Prostate gland (tissue), 2 donors: Measurements from ENCODE around the gene NOS1AP. TPM values are rescaled to one million over a fixed set of nuclear protein-coding genes. Genes with fewer than 3 reads are reported as not detected.

Source experiments
- DNase-seq: peaks from one replicate; pipeline ENCODE4 v3.0.0-alpha.2; 2019; ENCODE audit warnings: low spot score
- H3K27ac ChIP-seq, 2 donors: fragments of 200-600 bp; sonication (generic); 2 replicates each; pipeline ENCODE4 v1.5.1; 2017 to 2019
- H3K27me3 ChIP-seq: fragments of 200-600 bp; sonication (generic); replicated peaks from 2 replicates; pipeline ENCODE4 v1.5.1; 2019; ENCODE audit not compliant: insufficient read depth
- H3K36me3 ChIP-seq, 2 donors: fragments of 200-600 bp; sonication (generic); 1 replicate in 1 of 2; 2 replicates in 1 of 2; pipeline versions ENCODE4 v1.5.1 to v1.8.1; 2017 to 2019
- H3K4me1 ChIP-seq: fragments of 200-600 bp; sonication (generic); replicated peaks from 2 replicates; pipeline ENCODE4 v1.5.1; 2019
- H3K4me3 ChIP-seq, 2 donors: fragments of 200-600 bp; sonication (generic); 2 replicates each; pipeline ENCODE4 v1.5.1; 2017 to 2019
- H3K9me3 ChIP-seq: fragments of 200-600 bp; sonication (generic); 2 replicates; pipeline ENCODE4 v1.5.1; 2017
- POLR2A ChIP-seq: fragments of 450-650 bp; IDR thresholded peaks from one replicate; pipeline ENCODE4 v1.6.1; 2016; ENCODE audit warnings: antibody characterized with exemption, mild to moderate bottlenecking
- POLR2AphosphoS5 ChIP-seq: sonication (generic); formaldehyde crosslinking; IDR thresholded peaks from one replicate; pipeline ENCODE4 v1.6.1; 2017; ENCODE audit warnings: antibody characterized with exemption
- WGBS: methylation state at CpG from one replicate; pipeline ENCODE4 v1.1.5; 2018; 5-methylcytosine and 5-hydroxymethylcytosine counted together
- intact Hi-C: fragments of 100-400 bp; cut with DNase I; formaldehyde crosslinking; loops from one replicate; pipeline ENCODE4 v1.14.2; 2022
- total RNA-seq, 2 donors: library from RNA; depleted of rRNA; stranded (reverse); fragments of >200 nt; gene quantifications; one replicate each; pipeline ENCODE4 v1.1.0, GENCODE V29; 2016
- TF ChIP-seq, protein P1 (sequence below), 4 experiments: fragments of 200-600 bp in 2 of 4; fragments of 450-650 bp in 2 of 4; sonication (generic) in 2 of 4; IDR thresholded peaks; 1 replicate in 3 of 4; 2 replicates in 1 of 4; pipeline ENCODE4 v1.5.1; 2016 to 2019; ENCODE audit warnings: antibody characterized with exemption in 4 of 4, mild to moderate bottlenecking in 2 of 4, moderate library complexity in 2 of 4

NOS1AP gene
- total RNA-seq, 2 donors from 2014 or later, result 9.9 to 11.0 TPM

DNA sequence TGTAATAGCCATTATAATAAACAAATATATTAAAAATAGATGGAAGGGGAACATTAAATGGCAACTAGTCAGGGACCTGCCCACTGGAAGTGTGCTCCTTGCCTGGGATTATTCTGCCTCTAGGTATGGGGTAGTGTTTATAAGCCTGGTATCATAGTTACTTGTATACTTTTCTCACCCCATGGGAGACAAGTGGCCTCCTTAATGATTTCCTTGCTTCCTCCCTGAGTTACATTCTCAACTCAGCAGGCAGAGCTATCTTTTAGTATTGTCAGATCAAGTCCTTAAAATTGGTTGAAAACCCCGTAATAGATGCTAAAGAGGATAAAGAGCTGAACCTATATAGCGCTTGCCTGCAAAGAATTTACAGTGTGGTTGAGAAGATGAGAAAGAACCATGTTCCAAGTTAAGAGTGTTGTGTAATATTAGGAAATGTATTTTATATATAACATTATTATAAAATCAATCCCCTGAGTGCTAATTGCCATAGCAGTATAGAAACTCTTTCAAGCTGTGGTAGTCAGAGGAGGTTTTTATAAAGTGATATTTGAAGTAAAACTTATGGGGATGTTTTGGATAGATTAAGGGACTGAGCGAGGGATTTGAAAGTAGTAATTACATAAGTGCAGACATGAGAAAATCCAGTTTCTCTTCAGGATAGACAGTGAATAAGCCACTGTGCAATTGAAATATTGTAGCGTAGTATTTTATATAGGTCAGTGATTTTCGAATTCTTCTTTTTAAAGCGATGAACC is 200.7 kb downstream of the NOS1AP start:
- Histone ChIP-seq H3K27ac (no peak overlapping the region), H3K4me3 (no peak overlapping the region), H3K27me3 (no peaks in the 10 kb centered on the region), H3K9me3 (no peaks in the 10 kb centered on the region), H3K36me3 (no peaks in the 10 kb centered on the region), H3K4me1 (no peaks in the 10 kb centered on the region)
- intact Hi-C loops, result loop anchor here (10.0 kb wide), 1 partner anchor 125 kb away; no protein-coding TSS in a partner anchor
- WGBS, result 94% methylated on average over 6 of the region's 6 CpGs
- TF ChIP-seq POLR2A (no peak), POLR2AphosphoS5 (no peak)
- TF ChIP-seq, protein P1, sequence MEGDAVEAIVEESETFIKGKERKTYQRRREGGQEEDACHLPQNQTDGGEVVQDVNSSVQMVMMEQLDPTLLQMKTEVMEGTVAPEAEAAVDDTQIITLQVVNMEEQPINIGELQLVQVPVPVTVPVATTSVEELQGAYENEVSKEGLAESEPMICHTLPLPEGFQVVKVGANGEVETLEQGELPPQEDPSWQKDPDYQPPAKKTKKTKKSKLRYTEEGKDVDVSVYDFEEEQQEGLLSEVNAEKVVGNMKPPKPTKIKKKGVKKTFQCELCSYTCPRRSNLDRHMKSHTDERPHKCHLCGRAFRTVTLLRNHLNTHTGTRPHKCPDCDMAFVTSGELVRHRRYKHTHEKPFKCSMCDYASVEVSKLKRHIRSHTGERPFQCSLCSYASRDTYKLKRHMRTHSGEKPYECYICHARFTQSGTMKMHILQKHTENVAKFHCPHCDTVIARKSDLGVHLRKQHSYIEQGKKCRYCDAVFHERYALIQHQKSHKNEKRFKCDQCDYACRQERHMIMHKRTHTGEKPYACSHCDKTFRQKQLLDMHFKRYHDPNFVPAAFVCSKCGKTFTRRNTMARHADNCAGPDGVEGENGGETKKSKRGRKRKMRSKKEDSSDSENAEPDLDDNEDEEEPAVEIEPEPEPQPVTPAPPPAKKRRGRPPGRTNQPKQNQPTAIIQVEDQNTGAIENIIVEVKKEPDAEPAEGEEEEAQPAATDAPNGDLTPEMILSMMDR (IDR thresholded peaks at IDR 0.05), result no peak
- DNase-seq, result no peak

DNA sequence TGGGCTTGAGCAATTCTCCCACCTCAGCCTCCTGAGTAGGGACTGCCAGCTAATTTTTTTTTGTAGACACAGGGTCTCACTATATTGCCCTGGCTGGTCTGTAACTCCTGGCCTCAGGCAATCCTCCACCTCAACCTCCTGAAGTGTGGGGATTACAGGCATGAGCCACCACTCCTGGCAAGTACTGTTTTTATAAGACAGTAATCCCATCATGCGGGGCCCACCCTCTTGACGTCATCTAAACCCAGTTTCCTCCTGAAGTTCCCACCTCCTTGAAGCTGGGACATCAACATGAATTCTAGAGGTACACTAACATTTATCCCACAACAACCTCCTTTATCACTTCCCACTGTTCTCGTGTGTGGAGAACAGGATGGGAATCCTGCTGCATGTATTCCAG is 202.5 kb downstream of the NOS1AP start:
- no peak for DNase-seq
- Histone ChIP-seq H3K9me3 (no peaks in the 10 kb centered on the region), H3K4me1 (no peaks in the 10 kb centered on the region), H3K27ac (no peak overlapping the region), H3K27me3 (no peaks in the 10 kb centered on the region), H3K4me3 (no peak overlapping the region), H3K36me3 (no peaks in the 10 kb centered on the region)
- 89% methylated on average over 3 of the region's 3 CpGs for WGBS
- TF ChIP-seq, protein P1 (IDR thresholded peaks at IDR 0.05), result no peak
- no peak for TF ChIP-seq POLR2A
- intact Hi-C loops, result loop anchor here (10.0 kb wide), 1 partner anchor 123 kb away; no protein-coding TSS in a partner anchor

DNA sequence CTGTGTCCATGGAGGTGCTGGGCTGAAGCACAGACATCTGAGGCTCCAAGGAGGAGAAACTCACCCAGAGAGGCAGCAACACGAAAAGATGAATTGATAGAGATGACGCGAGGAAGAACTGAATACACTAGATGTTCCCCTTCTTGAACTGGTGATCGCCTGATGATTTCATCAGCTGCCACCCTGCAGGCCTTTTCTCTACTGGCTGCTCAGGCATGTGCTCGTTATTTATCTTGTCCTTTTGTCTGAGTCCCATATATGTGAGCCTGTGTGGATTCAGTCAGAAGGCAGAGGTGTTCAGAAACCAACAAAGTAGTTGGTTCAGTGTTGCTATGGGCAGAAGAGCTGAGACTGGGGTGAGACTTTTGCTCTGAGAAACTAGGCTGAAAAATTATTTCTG is 202.9 kb downstream of the NOS1AP start:
- H3K27me3 ChIP-seq, result no peaks in the 10 kb centered on the region
- H3K9me3 ChIP-seq, result no peaks in the 10 kb centered on the region
- no peak overlapping the region for H3K27ac ChIP-seq
- H3K4me1 ChIP-seq, result no peaks in the 10 kb centered on the region
- H3K36me3 ChIP-seq, result no peaks in the 10 kb centered on the region
- WGBS, result 84% methylated on average over 5 of the region's 5 CpGs
- TF ChIP-seq POLR2AphosphoS5 (no peak), POLR2A (no peak)
- TF ChIP-seq, protein P1 (IDR thresholded peaks at IDR 0.05), result no peak
- intact Hi-C loops, result loop anchor here (10.0 kb wide), 1 partner anchor 122 kb away; no protein-coding TSS in a partner anchor
- DNase-seq, result no peak
- no peak overlapping the region for H3K4me3 ChIP-seq

DNA sequence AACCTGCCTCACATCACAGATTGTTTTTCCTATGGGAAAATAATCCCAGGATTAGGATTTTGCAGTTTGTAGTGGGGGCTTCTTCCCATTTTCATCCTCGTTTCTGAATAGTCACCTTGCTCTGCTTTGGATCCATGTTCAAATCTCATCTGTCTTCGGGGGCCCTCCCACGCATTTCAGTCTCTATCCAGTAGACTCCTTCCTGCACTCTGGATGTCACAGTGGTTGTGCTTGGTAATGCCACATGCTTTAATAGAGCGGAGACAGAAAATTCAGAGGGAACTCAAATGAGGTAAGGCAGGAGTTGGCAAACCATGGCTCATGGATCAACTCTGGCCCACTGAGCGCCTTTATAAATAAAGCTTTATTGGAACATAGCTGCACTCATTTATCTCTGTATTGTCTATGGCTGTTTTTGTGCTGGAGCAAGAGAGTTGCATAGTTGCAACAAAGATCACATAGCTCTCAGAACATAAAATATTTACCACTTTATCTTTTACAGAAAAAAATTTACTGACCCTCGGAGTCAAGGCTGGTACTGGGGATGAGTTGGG is 206.2 kb downstream of the NOS1AP start:
- no peaks in the 10 kb centered on the region for H3K4me1 ChIP-seq
- H3K9me3 ChIP-seq, result no peaks in the 10 kb centered on the region
- H3K27me3 ChIP-seq, result no peaks in the 10 kb centered on the region
- H3K36me3 ChIP-seq, result no peaks in the 10 kb centered on the region
- H3K4me3 ChIP-seq, result no peak overlapping the region
- 96% methylated on average over 6 of the region's 6 CpGs for WGBS
- TF ChIP-seq, protein P1 (IDR thresholded peaks at IDR 0.05), result no peak
- no peak for TF ChIP-seq POLR2A
- TF ChIP-seq POLR2AphosphoS5, result no peak
- no peak for DNase-seq
- intact Hi-C loops, result loop anchor here (5.0 to 10.0 kb wide), 2 partner anchors 119 to 218 kb away; no protein-coding TSS in a partner anchor
- H3K27ac ChIP-seq, result no peak overlapping the region
